Calu3 (cell line): ENCODE measurements around the gene PDE6A. TPM values are rescaled to one million over a fixed set of nuclear protein-coding genes. Genes with fewer than 3 reads are reported as not detected.

Experiments
- BruUV-seq: library from RNA; stranded (reverse); fragments of 400-500 nt; replicated peaks from 2 replicates; lab custom pipeline; 2021; lab: Mats Ljungman, UMichigan
- CTCF ChIA-PET: fragments of 300-600 bp; sonication (Branson Sonifier 250); formaldehyde crosslinking; loops from one replicate; lab custom pipeline; 2022; ENCODE audit warnings: antibody characterized with exemption; lab: Charles Lee
- DNase-seq: peaks from one replicate; pipeline ENCODE4 v3.0.0; 2022
- H3K27ac Mint-ChIP-seq: one replicate; pipeline ENCODE4 v1.8.0; 2022; ENCODE audit warnings: mixed read lengths; ENCODE audit not compliant: unreplicated experiment
- H3K27me3 Mint-ChIP-seq: one replicate; pipeline ENCODE4 v1.8.0; 2022; ENCODE audit warnings: mixed read lengths; ENCODE audit not compliant: unreplicated experiment
- H3K36me3 Mint-ChIP-seq: one replicate; pipeline ENCODE4 v1.8.0; 2022; ENCODE audit warnings: mild to moderate bottlenecking, moderate library complexity, mixed read lengths; ENCODE audit not compliant: insufficient read depth, unreplicated experiment
- H3K4me1 Mint-ChIP-seq: one replicate; pipeline ENCODE4 v1.8.0; 2022; ENCODE audit warnings: mild to moderate bottlenecking, low read depth, mixed read lengths; ENCODE audit not compliant: unreplicated experiment
- H3K4me3 Mint-ChIP-seq: one replicate; pipeline ENCODE4 v1.8.0; 2022; ENCODE audit warnings: mild to moderate bottlenecking, low read depth, moderate library complexity, mixed read lengths; ENCODE audit not compliant: unreplicated experiment
- H3K9me3 Mint-ChIP-seq: one replicate; pipeline ENCODE4 v1.8.0; 2022; ENCODE audit warnings: low read depth, mixed read lengths; ENCODE audit not compliant: unreplicated experiment
- intact Hi-C: fragments of 100-400 bp; cut with micrococcal nuclease; formaldehyde crosslinking; loops from one replicate; pipeline ENCODE4 v1.10.0; 2022; ENCODE audit not compliant: unreplicated experiment
- total RNA-seq: library from RNA; stranded (reverse); gene quantifications from 2 replicates; pipeline ENCODE4 v1.2.3, GENCODE V29; 2022
- TF ChIP-seq, protein P1 (sequence below): fragments of 200-600 bp; IDR thresholded peaks from one replicate; pipeline ENCODE4 v1.8.0; 2022; ENCODE audit warnings: antibody characterized with exemption; ENCODE audit not compliant: unreplicated experiment

Gene PDE6A
- total RNA-seq, 1 experiment from 2014 or later = not detected

GRCh38 chr5:149915392-149916260, 29.0 kb downstream of the PDE6A start:
- intact Hi-C loops = no loop called here
- peaks cover 15% of the 10 kb centered on the region for H3K4me1 Mint-ChIP-seq
- H3K36me3 Mint-ChIP-seq = no peaks in the 10 kb centered on the region
- H3K27me3 Mint-ChIP-seq = no peaks in the 10 kb centered on the region
- CTCF ChIA-PET = no interaction called here
- H3K4me3 Mint-ChIP-seq = no peak overlapping the region
- BruUV-seq = no TSS peak
- TF ChIP-seq, protein P1, sequence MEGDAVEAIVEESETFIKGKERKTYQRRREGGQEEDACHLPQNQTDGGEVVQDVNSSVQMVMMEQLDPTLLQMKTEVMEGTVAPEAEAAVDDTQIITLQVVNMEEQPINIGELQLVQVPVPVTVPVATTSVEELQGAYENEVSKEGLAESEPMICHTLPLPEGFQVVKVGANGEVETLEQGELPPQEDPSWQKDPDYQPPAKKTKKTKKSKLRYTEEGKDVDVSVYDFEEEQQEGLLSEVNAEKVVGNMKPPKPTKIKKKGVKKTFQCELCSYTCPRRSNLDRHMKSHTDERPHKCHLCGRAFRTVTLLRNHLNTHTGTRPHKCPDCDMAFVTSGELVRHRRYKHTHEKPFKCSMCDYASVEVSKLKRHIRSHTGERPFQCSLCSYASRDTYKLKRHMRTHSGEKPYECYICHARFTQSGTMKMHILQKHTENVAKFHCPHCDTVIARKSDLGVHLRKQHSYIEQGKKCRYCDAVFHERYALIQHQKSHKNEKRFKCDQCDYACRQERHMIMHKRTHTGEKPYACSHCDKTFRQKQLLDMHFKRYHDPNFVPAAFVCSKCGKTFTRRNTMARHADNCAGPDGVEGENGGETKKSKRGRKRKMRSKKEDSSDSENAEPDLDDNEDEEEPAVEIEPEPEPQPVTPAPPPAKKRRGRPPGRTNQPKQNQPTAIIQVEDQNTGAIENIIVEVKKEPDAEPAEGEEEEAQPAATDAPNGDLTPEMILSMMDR = no peak
- H3K27ac Mint-ChIP-seq = no peak overlapping the region
- no peaks in the 10 kb centered on the region for H3K9me3 Mint-ChIP-seq
- DNase-seq = no peak

- H3K9me3 Mint-ChIP-seq = no peaks in the 10 kb centered on the region
- no peaks in the 10 kb centered on the region for H3K36me3 Mint-ChIP-seq
- H3K4me1 Mint-ChIP-seq = peaks cover 11% of the 10 kb centered on the region
- DNase-seq = no peak
- H3K27me3 Mint-ChIP-seq = no peaks in the 10 kb centered on the region
- no peak overlapping the region for H3K27ac Mint-ChIP-seq
- no peak overlapping the region for H3K4me3 Mint-ChIP-seq
- no TSS peak for BruUV-seq
- TF ChIP-seq, protein P1 = no peak
- intact Hi-C loops = no loop called here
- CTCF ChIA-PET = interaction anchor here (0.7 to 1.8 kb wide), 3 partner anchors 26 to 769 kb away, joined by 3 to 4 read pairs (median 4); no protein-coding TSS in a partner anchor
Observed at GRCh38 chr5:149913436-149914419, 30.9 kb downstream of the PDE6A start.

GRCh38 chr5:149912226-149912871, 32.2 kb downstream of the PDE6A start:
- Mint-ChIP-seq H3K36me3 (no peaks in the 10 kb centered on the region), H3K4me1 (peaks cover 11% of the 10 kb centered on the region), H3K9me3 (no peaks in the 10 kb centered on the region), H3K4me3 (no peak overlapping the region), H3K27me3 (no peaks in the 10 kb centered on the region), H3K27ac (no peak overlapping the region)
- TF ChIP-seq, protein P1 = no peak
- CTCF ChIA-PET = interaction anchor here (0.7 to 1.8 kb wide), 3 partner anchors 16 to 768 kb away, joined by 3 to 5 read pairs (median 4); no protein-coding TSS in a partner anchor
- no peak for DNase-seq
- intact Hi-C loops = no loop called here
- BruUV-seq = no TSS peak

- CTCF ChIA-PET = interaction anchor here (1.2 kb wide), 1 partner anchor 15 kb away, joined by 5 read pairs; no protein-coding TSS in a partner anchor
- TF ChIP-seq, protein P1 = no peak
- no peak overlapping the region for H3K27ac Mint-ChIP-seq
- DNase-seq = no peak
- H3K27me3 Mint-ChIP-seq = no peaks in the 10 kb centered on the region
- intact Hi-C loops = no loop called here
- BruUV-seq = no TSS peak
- no peaks in the 10 kb centered on the region for H3K36me3 Mint-ChIP-seq
- H3K9me3 Mint-ChIP-seq = no peaks in the 10 kb centered on the region
- H3K4me1 Mint-ChIP-seq = peaks cover 3% of the 10 kb centered on the region
- H3K4me3 Mint-ChIP-seq = no peak overlapping the region
Observed at GRCh38 chr5:149911031-149911430, 33.6 kb downstream of the PDE6A start.
